GM18505 (cell line): ENCODE results near the gene PLCG2.
"Not testable (repeated sequence)": the region's sequence is repeated elsewhere in the genome, so short reads cannot be mapped to it uniquely, and the experiment has no call there.

Source experiments
- ATAC-seq: cut with Tn5 transposase; IDR thresholded peaks from one replicate; pipeline ENCODE4 v1.9.1; 2021; ENCODE audit not compliant: unreplicated experiment
- POLR2A ChIP-seq: IDR thresholded peaks from 4 replicates; pipeline ENCODE4 v1.6.1; 2011; ENCODE audit warnings: borderline replicate concordance; ENCODE audit not compliant: insufficient read depth, insufficient read length; ENCODE audit errors: extremely low read depth

Gene PLCG2

DNA sequence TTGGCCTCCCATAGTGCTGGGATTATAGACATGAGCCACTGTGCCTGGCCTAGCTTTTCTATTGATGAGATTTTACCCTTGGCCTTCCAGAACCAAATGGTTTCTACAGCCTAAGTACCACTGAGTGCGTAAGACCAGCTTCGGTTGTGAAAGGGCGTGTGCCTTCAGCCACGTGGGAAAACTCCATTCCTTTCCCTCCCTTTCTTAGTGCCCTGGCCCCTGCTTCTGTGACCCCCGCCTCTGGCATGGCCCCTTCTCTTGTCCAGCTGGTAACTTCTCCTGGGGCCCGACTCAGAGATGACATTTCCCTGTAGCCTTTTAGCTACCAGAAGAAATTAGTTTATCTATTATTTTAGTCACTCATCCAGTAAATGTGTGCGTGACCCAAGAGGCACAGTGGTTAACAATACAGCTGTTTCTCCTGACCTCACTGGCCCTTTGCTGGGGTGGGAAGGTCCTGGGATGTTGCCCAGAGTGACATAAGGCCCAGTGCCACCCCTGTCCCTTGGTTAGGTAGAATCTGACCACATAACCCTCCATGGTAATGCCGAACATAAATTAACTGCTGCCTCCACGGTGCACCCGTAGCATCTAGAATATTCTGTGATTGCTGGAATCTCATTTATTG is 97.3 kb downstream of the PLCG2 start:
- TF ChIP-seq POLR2A, result no peak
- ATAC-seq, result no peak

- ATAC-seq, result not testable (repeated sequence)
Measured at GRCh38 chr16:81877490-81877889, 98.4 kb downstream of the PLCG2 start.

- no peak for TF ChIP-seq POLR2A
- no peak for ATAC-seq
Measured at GRCh38 chr16:81878529-81878928, 99.4 kb downstream of the PLCG2 start.

DNA sequence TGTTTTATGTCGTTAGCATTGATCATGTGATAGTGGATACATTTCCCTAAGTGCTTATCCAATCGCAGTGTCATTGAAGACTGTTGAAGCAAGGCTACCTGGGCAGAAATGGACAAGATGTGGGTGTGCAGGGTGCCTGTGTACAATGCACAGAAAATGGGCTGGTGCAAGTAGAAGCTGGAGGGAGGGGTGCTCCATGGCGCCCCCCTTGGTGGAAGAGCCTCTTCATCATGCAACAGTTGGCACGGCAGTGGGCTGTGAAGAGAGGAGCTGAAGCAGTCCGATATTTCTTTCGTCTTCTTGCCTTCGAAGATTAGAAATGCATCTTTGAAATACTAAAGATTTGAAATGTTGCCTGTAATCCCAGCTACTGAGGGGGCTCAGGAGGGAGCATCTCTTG is 100.5 kb downstream of the PLCG2 start:
- TF ChIP-seq POLR2A, result no peak
- no peak for ATAC-seq

DNA sequence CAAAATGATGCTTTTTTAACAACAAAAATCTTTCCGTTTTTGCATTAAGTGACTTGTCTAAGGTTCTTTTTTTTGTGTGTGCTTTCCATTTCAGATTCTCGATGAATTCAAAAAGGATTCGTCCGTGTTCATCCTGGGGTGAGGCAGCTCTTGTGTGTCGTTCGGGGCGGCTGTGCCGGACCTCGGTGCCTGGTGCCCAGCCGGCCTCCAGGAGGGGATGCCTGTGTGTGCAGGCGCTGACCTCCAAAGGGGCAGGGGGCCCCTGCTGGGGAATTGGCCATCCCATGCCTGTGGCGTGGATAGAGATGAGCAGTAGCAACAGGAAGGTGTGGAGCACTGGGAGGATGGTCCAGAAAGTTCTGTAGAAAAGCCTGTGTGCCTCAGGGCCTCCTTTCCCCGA is 101.7 kb downstream of the PLCG2 start:
- peak; percentile 7 for TF ChIP-seq POLR2A
- no peak for ATAC-seq

DNA sequence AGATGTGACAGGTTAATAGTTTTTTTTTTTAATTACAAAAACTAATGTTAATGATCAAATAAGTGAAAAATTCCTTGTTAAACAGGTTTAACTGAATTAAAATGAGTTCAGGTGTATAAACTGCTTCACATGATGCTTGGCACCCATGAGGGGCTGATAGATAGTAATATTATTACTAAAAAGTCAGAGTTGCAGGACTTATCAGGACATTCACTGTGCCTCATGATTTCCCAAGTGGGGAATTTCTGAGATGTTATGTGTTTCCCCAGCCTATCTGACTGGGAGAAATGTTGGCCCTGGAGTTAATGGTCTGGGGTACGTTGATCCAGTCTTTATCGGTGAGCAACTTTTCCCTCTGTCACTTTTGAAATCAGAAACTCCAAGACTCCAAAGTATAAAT is 102.1 kb downstream of the PLCG2 start:
- no peak for ATAC-seq
- TF ChIP-seq POLR2A, result no peak

DNA sequence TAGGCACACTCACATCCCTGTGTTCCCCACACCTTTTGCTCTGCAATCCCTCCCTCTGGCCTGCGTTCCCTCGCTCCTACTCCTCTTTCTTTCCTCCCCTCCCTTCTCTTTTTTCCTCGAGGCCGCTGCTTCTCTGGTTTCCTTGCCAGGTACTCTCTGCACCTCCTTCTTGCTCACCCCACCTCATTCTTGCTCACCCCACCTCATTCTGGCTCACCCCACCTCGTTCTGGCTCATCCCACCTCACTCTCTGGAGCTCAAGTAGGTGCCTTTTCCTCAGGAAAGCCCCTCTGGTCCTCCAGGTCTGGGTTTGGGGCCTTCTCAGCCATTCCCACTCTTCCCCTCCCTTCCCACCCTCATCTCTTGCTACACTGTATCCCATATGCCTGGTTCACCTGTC is 103.5 kb downstream of the PLCG2 start:
- no peak for TF ChIP-seq POLR2A
- no peak for ATAC-seq

- no peak for TF ChIP-seq POLR2A
- no peak for ATAC-seq
Measured at GRCh38 chr16:81883235-81883634, 104.1 kb downstream of the PLCG2 start.

DNA sequence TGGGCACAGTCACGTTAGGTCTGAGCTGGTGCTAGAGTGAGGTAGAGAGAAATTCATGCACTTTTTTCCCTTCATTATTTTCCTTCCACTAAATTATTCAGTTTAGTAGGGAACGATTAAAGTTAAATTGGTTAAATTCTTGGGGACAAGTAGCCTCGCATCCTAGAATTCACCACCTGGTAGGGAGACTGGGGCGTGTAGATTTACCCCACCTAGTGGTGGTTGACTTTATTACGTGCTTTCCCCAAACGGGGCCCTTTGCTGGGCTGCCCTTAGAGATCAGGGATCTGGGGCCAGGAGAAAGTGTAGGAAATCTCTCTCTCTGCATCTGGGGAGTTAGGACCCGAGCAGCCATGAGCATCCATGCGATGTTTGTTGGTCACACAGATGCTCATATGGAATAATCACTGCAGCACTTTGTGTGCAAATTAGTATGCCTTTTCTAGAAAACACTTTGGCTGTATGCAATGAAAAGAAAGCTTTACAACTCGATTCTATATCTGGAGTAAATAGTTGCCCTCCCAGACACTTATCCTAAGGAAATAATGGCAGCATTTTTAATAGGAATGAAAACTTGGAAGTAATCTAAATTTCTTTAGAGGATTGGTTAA is 107.0 kb downstream of the PLCG2 start:
- ATAC-seq, result no peak
- TF ChIP-seq POLR2A, result no peak

GRCh38 chr16:81888520-81889394 is 109.7 kb downstream of the PLCG2 start:
- no peak for ATAC-seq

DNA sequence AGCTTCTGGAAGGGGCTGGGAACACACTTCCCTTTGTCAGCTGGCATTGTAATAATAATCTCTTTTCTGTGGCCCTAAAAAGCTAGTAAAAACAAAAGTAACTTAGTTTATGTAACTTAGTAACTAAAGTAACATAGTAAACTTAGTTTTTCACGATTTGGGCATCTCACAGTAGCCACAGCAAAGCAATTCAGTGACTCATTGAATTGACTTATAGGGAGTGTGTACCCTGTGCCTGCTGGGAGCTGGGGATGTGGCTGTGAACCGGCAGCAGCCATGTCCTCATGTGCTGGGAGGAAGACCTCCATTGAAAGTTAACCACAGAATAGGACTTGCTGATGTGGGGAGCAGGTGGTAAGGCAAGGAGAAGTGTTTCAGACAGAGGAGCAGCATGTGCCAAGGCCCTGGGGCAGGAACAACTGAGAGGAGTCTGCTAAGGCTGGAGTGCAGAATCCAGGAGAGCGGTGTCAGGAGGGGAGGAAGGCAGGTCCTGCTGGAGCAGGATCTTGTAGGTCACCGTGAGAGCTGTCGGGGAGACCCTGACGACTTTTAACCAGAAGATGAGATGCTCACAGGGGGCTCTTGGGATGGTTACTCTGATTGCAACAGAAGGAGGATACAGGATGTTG is 112.8 kb downstream of the PLCG2 start:
- TF ChIP-seq POLR2A, result no peak
- no peak for ATAC-seq

More at GRCh38 chr16:81888520-81889394, 109.7 kb downstream of the PLCG2 start:
- TF ChIP-seq POLR2A, result peak; percentile 28

DNA sequence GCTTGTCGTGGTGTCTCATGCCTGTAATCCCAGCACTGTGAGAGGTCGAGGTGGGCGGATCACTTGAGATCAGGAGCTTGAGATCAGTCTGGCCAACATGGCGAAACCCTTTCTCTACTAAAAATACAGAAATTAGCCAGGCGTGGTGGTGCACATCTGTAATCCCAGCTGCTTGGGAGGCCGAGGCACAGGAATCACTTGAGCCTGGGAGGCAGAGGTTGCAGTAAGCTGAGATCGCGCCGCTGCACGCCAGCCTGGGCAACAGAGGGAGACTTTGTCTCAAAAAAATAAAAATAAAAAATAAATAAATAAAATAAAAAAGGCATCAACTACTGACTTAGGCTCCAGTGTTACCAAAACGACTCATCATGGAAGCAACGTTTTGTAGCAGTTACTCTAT is 115.5 kb downstream of the PLCG2 start:
- no peak for TF ChIP-seq POLR2A
- ATAC-seq, result no peak

GRCh38 chr16:81896902-81897301 is 117.8 kb downstream of the PLCG2 start:
- ATAC-seq, result no peak
- TF ChIP-seq POLR2A, result no peak

- no peak for ATAC-seq
- no peak for TF ChIP-seq POLR2A
Measured at GRCh38 chr16:81899601-81900000, 120.5 kb downstream of the PLCG2 start.

DNA sequence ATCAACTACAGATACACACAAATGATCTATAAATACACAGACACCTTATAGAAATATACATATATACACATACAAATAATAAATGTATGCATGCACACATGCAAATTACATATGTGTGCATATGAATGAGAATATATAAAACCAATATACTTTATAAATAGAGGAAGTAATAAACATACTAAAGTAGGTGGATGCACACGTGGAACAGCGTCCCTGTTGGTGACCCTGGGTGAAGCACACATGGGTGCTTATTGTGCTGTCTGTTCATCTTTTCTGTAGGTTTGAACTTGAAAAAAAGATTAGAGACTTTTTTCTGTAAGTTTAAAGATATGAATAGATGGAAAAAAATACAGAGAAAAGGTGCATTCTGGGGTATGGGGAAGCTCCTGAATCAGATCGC is 120.9 kb downstream of the PLCG2 start:
- ATAC-seq, result no peak
- TF ChIP-seq POLR2A, result no peak
